Smooth muscle cell of the pulmonary artery (primary cell): Measurements from ENCODE around the gene ABTB2. TPM values are rescaled to one million over a fixed set of nuclear protein-coding genes. Genes with fewer than 3 reads are reported as not detected.

Source experiments
- total RNA-seq: library from RNA; depleted of rRNA; stranded (reverse); fragments of >200 nt; gene quantifications from 2 replicates; pipeline ENCODE4 v1.2.3, GENCODE V29; 2014

Gene ABTB2
- total RNA-seq: 3.3 and 9.9 TPM in 2 replicates

GRCh38 chr11:34357701-34358257 is at the start of gene ABTB2:
Gene ABTB2, minus strand, starts transcription at chr11:34358010.

GRCh38 chr11:34105079-34105956 is 252.5 kb downstream of the ABTB2 start, which contains the start of gene NAT10:
Gene NAT10, plus strand, starts transcription at chr11:34105629. Its CDS starts 2,597 bp downstream, at chr11:34108226.

Other genes with a start within 250 kb of the ABTB2 start
- 52.0 and 84.3 TPM in 2 replicates for gene CAT, start 80.9 kb upstream of the ABTB2 start, total RNA-seq
- gene ELF5, start 155.8 kb upstream of the ABTB2 start, total RNA-seq: not detected in 2 replicates